Liver (tissue), 9 donors: ENCODE results near the gene GABRR3. TPM values are rescaled to one million over a fixed set of nuclear protein-coding genes. Genes with fewer than 3 reads are reported as not detected.
A peak's percentile ranks its signal among the peaks of the same experiment; 100 is the strongest.

Source experiments
- DNase-seq: peaks from one replicate; pipeline ENCODE4 v3.0.0-alpha.2; 2017; ENCODE audit warnings: low spot score
- H3K27ac ChIP-seq, 2 donors: one replicate each; pipeline ENCODE4 v1.7.0; 2013; ENCODE audit warnings: inconsistent platforms in 2 of 2, low read length in 2 of 2, control low read depth in 1 of 2, low read depth in 1 of 2, mild to moderate bottlenecking in 1 of 2
- H3K27me3 ChIP-seq, 4 donors: one replicate each; pipeline versions ENCODE4 v1.6.1 to v1.7.0; 2013; ENCODE audit warnings: low read length in 3 of 4, inconsistent platforms in 1 of 4, mild to moderate bottlenecking in 1 of 4, moderate library complexity in 1 of 4; ENCODE audit not compliant: control insufficient read depth in 4 of 4, insufficient read depth in 4 of 4
- H3K36me3 ChIP-seq, 4 donors: one replicate each; pipeline versions ENCODE4 v1.6.1 to v1.7.0; 2013; ENCODE audit warnings: low read length in 3 of 4, mild to moderate bottlenecking in 3 of 4, low read depth in 1 of 4, moderate library complexity in 1 of 4; ENCODE audit not compliant: control insufficient read depth in 4 of 4, insufficient read depth in 3 of 4
- H3K4me1 ChIP-seq, 4 donors: one replicate each; pipeline versions ENCODE4 v1.6.1 to v1.7.0; 2013; ENCODE audit warnings: low read length in 3 of 4, mild to moderate bottlenecking in 3 of 4, moderate library complexity in 1 of 4; ENCODE audit not compliant: control insufficient read depth in 4 of 4, insufficient read depth in 4 of 4
- H3K4me3 ChIP-seq, 3 donors: one replicate each; pipeline versions ENCODE4 v1.6.1 to v1.7.0; 2013; ENCODE audit warnings: low read length in 3 of 3, control low read depth in 1 of 3, low read depth in 1 of 3, mild to moderate bottlenecking in 1 of 3
- H3K9ac ChIP-seq, 2 donors: one replicate each; pipeline ENCODE4 v1.7.0; 2013; ENCODE audit warnings: low read length in 2 of 2, mild to moderate bottlenecking in 2 of 2, moderate library complexity in 2 of 2, control low read depth in 1 of 2, low read depth in 1 of 2
- H3K9me3 ChIP-seq, 4 donors: one replicate each; pipeline versions ENCODE4 v1.6.1 to v1.7.0; 2013; ENCODE audit warnings: low read length in 3 of 4; ENCODE audit not compliant: control insufficient read depth in 4 of 4
- CTCF ChIP-seq: fragments of 150-350 bp; IDR thresholded peaks from 2 replicates; pipeline ENCODE4 v1.5.1; 2017; ENCODE audit warnings: improper control_type of control experiment, low read depth, low read length; ENCODE audit not compliant: missing input control
- EGR1 ChIP-seq, 2 donors: IDR thresholded peaks; 2 replicates each; pipeline ENCODE4 v1.6.1; 2016 to 2018; ENCODE audit warnings: antibody characterized with exemption in 2 of 2, low read depth in 2 of 2
- FOXA1 ChIP-seq: IDR thresholded peaks from 2 replicates; pipeline ENCODE4 v1.6.1; 2016; ENCODE audit warnings: antibody characterized with exemption
- FOXA2 ChIP-seq: IDR thresholded peaks from 2 replicates; pipeline ENCODE4 v1.6.1; 2016; ENCODE audit warnings: antibody characterized with exemption
- GABPA ChIP-seq, 2 donors: IDR thresholded peaks in 1 of 2; conservative IDR thresholded peaks in 1 of 2; 2 replicates each; pipeline ENCODE4 v1.6.1; 2016; ENCODE audit warnings: antibody characterized with exemption in 2 of 2, mild to moderate bottlenecking in 1 of 2, moderate library complexity in 1 of 2
- HNF4A ChIP-seq, 2 donors: conservative IDR thresholded peaks; 2 replicates each; pipeline ENCODE4 v1.6.1; 2016; ENCODE audit warnings: antibody characterized with exemption in 2 of 2, mild to moderate bottlenecking in 2 of 2
- HNF4G ChIP-seq: IDR thresholded peaks from 2 replicates; pipeline ENCODE4 v1.6.1; 2016; ENCODE audit warnings: antibody characterized with exemption
- JUND ChIP-seq, 2 donors: IDR thresholded peaks; 2 replicates each; pipeline ENCODE4 v1.6.1; 2016; ENCODE audit warnings: antibody characterized with exemption in 2 of 2
- MAX ChIP-seq: IDR thresholded peaks from 2 replicates; pipeline ENCODE4 v1.6.1; 2016; ENCODE audit warnings: antibody characterized with exemption
- NR2F2 ChIP-seq: IDR thresholded peaks from 2 replicates; pipeline ENCODE4 v1.6.1; 2016; ENCODE audit warnings: antibody characterized with exemption
- RAD21 ChIP-seq, 2 donors: IDR thresholded peaks; 2 replicates each; pipeline ENCODE4 v1.6.1; 2016; ENCODE audit warnings: antibody characterized with exemption in 2 of 2, mild to moderate bottlenecking in 2 of 2
- RXRA ChIP-seq, 2 donors: IDR thresholded peaks; 2 replicates each; pipeline ENCODE4 v1.6.1; 2017 to 2018; ENCODE audit warnings: antibody characterized with exemption in 2 of 2, mild to moderate bottlenecking in 1 of 2
- SP1 ChIP-seq: IDR thresholded peaks from 2 replicates; pipeline ENCODE4 v1.6.1; 2018; ENCODE audit warnings: antibody characterized with exemption, mild to moderate bottlenecking
- TAF1 ChIP-seq: conservative IDR thresholded peaks from 2 replicates; pipeline ENCODE4 v1.6.1; 2016; ENCODE audit warnings: antibody characterized with exemption, mild to moderate bottlenecking
- YY1 ChIP-seq: IDR thresholded peaks from 2 replicates; pipeline ENCODE4 v1.6.1; 2016; ENCODE audit warnings: antibody characterized with exemption, mild to moderate bottlenecking
- WGBS: extraction: QIAGEN DNeasy Blood & Tissue Kit; methylation state at CpG from one replicate; pipeline ENCODE4 v1.1.7; 2013; 5-methylcytosine and 5-hydroxymethylcytosine counted together
- polyA plus RNA-seq, 2 donors: library from polyadenylated mRNA; stranded (reverse) in 1 of 2; unstranded in 1 of 2; fragments of 200-250 nt in 1 of 2; fragments of >200 nt in 1 of 2; fragmentation: Nextera tagmentation in 1 of 2; extraction: Ambion mirVana in 1 of 2; gene quantifications; one replicate each; pipeline versions ENCODE4 v1.2.1 to v1.2.3, GENCODE V29; 2013 to 2015
- total RNA-seq, 2 donors: library from RNA; depleted of rRNA; stranded (reverse); fragments of >200 nt; gene quantifications; one replicate each; pipeline ENCODE4 v1.2.3, GENCODE V29; 2014
- TF ChIP-seq, protein P1 (sequence below): IDR thresholded peaks from 2 replicates; pipeline ENCODE4 v1.6.1; 2016; ENCODE audit warnings: antibody characterized with exemption, mild to moderate bottlenecking
- TF ChIP-seq, protein P2 (sequence below): IDR thresholded peaks from 2 replicates; pipeline ENCODE4 v1.6.1; 2016; ENCODE audit warnings: antibody characterized with exemption
- TF ChIP-seq, protein P3 (sequence below): IDR thresholded peaks from 2 replicates; pipeline ENCODE4 v1.6.1; 2016; ENCODE audit warnings: antibody characterized with exemption
- donor health status: healthy.
- donor health status: healthy.
- donor health status: healthy.
- donor health status: healthy.
- donor health status: healthy.

The GABRR3 gene
- total and polyA plus RNA-seq, 4 donors, result not detected

DNA sequence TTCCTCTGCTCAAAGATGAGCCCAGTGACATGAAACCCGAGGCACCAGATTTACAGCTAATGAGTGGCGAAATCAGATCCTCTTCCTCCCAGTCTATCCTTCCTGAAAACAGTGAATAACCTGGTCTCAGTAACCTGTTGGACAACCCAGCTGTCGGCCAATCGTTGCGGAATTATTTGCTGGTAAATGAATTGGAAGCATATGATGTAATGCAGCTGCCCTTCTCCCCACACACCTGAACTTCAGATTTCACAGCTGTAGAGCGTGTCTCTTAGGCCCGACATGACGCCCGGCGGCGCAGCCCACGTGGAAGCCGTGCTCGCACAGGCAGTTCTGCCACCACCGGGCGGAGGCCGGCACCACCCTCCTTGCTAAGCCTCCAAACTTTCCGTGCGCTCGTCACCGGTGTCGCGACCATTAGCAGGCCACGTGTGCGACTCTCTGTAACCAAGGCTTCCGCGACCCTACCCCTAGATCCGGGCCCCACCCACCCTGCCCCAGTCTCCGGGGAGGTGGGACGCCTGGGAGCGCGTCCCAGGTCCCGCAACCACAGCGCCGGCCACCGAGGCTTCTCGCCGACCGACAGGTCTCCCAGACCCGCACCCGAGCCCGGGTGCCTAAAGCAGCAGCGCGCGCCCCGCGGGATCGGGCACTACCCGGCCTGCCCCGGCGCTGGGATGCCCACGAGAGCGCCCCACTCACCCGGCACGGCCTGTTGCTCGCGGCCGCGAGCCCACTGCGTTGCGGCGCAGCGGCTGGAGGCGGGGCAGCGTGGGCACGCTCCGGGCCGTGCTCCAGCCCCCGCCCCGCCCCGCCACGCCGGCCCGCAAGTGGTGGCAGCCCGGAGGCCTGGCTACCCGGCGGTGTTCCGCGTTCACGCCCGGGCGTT, 63.2 kb downstream of the GABRR3 start, which contains the start of gene RIOX2:
Gene RIOX2 (minus strand): TSS at position 753 of the 889 bp plus-strand sequence. CDS start 4,838 bp downstream, outside the sequence.
- peaks cover 0 to 20% (median 4%) of the 10 kb centered on the region in 4 donors for H3K4me1 ChIP-seq
- H3K9me3 ChIP-seq, result no peaks in the 10 kb centered on the region
- H3K36me3 ChIP-seq, result peaks cover 0 to under 1% (median 0%) of the 10 kb centered on the region in 4 donors
- H3K27me3 ChIP-seq, result no peaks in the 10 kb centered on the region
- WGBS, result under 1% methylated on average over 82 of the region's 82 CpGs
- DNase-seq, result peak; percentile 63
- H3K27ac ChIP-seq, result peak within 1 kb of the TSS; percentile 67 to 89
- peak within 1 kb of the TSS; percentile 78 to 79 for H3K9ac ChIP-seq
- TF ChIP-seq SP1, result peak; percentile 32
- no peak for TF ChIP-seq FOXA1
- TF ChIP-seq HNF4G, result no peak
- TF ChIP-seq, protein P1, sequence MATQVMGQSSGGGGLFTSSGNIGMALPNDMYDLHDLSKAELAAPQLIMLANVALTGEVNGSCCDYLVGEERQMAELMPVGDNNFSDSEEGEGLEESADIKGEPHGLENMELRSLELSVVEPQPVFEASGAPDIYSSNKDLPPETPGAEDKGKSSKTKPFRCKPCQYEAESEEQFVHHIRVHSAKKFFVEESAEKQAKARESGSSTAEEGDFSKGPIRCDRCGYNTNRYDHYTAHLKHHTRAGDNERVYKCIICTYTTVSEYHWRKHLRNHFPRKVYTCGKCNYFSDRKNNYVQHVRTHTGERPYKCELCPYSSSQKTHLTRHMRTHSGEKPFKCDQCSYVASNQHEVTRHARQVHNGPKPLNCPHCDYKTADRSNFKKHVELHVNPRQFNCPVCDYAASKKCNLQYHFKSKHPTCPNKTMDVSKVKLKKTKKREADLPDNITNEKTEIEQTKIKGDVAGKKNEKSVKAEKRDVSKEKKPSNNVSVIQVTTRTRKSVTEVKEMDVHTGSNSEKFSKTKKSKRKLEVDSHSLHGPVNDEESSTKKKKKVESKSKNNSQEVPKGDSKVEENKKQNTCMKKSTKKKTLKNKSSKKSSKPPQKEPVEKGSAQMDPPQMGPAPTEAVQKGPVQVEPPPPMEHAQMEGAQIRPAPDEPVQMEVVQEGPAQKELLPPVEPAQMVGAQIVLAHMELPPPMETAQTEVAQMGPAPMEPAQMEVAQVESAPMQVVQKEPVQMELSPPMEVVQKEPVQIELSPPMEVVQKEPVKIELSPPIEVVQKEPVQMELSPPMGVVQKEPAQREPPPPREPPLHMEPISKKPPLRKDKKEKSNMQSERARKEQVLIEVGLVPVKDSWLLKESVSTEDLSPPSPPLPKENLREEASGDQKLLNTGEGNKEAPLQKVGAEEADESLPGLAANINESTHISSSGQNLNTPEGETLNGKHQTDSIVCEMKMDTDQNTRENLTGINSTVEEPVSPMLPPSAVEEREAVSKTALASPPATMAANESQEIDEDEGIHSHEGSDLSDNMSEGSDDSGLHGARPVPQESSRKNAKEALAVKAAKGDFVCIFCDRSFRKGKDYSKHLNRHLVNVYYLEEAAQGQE, result no peak
- TF ChIP-seq, protein P2, sequence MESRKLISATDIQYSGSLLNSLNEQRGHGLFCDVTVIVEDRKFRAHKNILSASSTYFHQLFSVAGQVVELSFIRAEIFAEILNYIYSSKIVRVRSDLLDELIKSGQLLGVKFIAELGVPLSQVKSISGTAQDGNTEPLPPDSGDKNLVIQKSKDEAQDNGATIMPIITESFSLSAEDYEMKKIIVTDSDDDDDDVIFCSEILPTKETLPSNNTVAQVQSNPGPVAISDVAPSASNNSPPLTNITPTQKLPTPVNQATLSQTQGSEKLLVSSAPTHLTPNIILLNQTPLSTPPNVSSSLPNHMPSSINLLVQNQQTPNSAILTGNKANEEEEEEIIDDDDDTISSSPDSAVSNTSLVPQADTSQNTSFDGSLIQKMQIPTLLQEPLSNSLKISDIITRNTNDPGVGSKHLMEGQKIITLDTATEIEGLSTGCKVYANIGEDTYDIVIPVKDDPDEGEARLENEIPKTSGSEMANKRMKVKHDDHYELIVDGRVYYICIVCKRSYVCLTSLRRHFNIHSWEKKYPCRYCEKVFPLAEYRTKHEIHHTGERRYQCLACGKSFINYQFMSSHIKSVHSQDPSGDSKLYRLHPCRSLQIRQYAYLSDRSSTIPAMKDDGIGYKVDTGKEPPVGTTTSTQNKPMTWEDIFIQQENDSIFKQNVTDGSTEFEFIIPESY, result no peak
- peak; percentile 55 for TF ChIP-seq YY1
- no peak for TF ChIP-seq NR2F2
- TF ChIP-seq RAD21 (IDR thresholded peaks at IDR 0.05), result peak; percentile 5 to 13
- TF ChIP-seq MAX, result peak; percentile 83
- TF ChIP-seq RXRA (IDR thresholded peaks at IDR 0.05), result peak in 1 of 2 donors; percentile 15
- TF ChIP-seq JUND (IDR thresholded peaks at IDR 0.05), result no peak
- no peak for TF ChIP-seq CTCF
- TF ChIP-seq GABPA (IDR thresholded peaks at IDR 0.05 in 1 of 2, conservative IDR thresholded peaks at IDR 0.05 in 1 of 2), result no peak
- peak; percentile 18 to 26 for TF ChIP-seq HNF4A (conservative IDR thresholded peaks at IDR 0.05)
- no peak for TF ChIP-seq TAF1
- TF ChIP-seq, protein P3, sequence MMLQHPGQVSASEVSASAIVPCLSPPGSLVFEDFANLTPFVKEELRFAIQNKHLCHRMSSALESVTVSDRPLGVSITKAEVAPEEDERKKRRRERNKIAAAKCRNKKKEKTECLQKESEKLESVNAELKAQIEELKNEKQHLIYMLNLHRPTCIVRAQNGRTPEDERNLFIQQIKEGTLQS, result no peak
- TF ChIP-seq FOXA2, result no peak
- TF ChIP-seq EGR1 (IDR thresholded peaks at IDR 0.05; ENCODE audit: low read depth in 2 of 2), result no peak
- H3K4me3 ChIP-seq, result peak within 1 kb of the TSS; percentile 70 to 93 (median 75)
